Heart left ventricle (tissue), 16 donors: ENCODE data around the gene PKNOX1. TPM values are rescaled to one million over a fixed set of nuclear protein-coding genes. Genes with fewer than 3 reads are reported as not detected.
A peak's percentile ranks its signal among the peaks of the same experiment; 100 is the strongest.

Experiments used
- ATAC-seq, 4 donors: fragments of 200-7000 bp; cut with Tn5 transposase; one replicate each; pipeline ENCODE4 v1.9.1; 2020 to 2022; ENCODE audit warnings: moderate library complexity in 4 of 4, mild to moderate bottlenecking in 3 of 4, moderate number of reproducible peaks in 1 of 4
- DNase-seq, 5 donors: peaks; one replicate each; pipeline ENCODE4 v3.0.0-alpha.2; 2020
- H3K27ac ChIP-seq, 12 donors: fragments of 200-600 bp; sonication (generic) in 4 of 12; one replicate each; pipeline versions ENCODE4 v1.5.0 to v1.8.0; 2016 to 2022; ENCODE audit warnings: mild to moderate bottlenecking in 2 of 12
- H3K27me3 ChIP-seq, 9 donors: fragments of 200-600 bp; sonication (generic) in 2 of 9; one replicate each; pipeline versions ENCODE4 v1.5.1 to v1.8.0; 2016 to 2022; ENCODE audit warnings: mild to moderate bottlenecking in 3 of 9
- H3K36me3 ChIP-seq, 9 donors: fragments of 200-600 bp; sonication (generic) in 2 of 9; one replicate each; pipeline versions ENCODE4 v1.5.0 to v1.8.0; 2018 to 2022; ENCODE audit warnings: mild to moderate bottlenecking in 2 of 9
- H3K4me1 ChIP-seq, 12 donors: fragments of 200-600 bp; sonication (generic) in 4 of 12; one replicate each; pipeline versions ENCODE4 v1.5.0 to v1.8.0; 2016 to 2022; ENCODE audit warnings: mild to moderate bottlenecking in 3 of 12
- H3K4me3 ChIP-seq, 12 donors: fragments of 200-600 bp; sonication (generic) in 4 of 12; one replicate each; pipeline versions ENCODE4 v1.5.0 to v1.8.0; 2017 to 2022; ENCODE audit warnings: mild to moderate bottlenecking in 9 of 12, moderate library complexity in 4 of 12
- H3K9me3 ChIP-seq, 12 donors: fragments of 200-600 bp; sonication (generic) in 4 of 12; one replicate each; pipeline versions ENCODE4 v1.5.0 to v1.8.0; 2016 to 2022; ENCODE audit warnings: mild to moderate bottlenecking in 1 of 12
- POLR2A ChIP-seq, 2 donors: fragments of 450-650 bp; IDR thresholded peaks; one replicate each; pipeline ENCODE4 v1.6.1; 2017; ENCODE audit warnings: antibody characterized with exemption in 2 of 2, mild to moderate bottlenecking in 2 of 2, moderate library complexity in 2 of 2
- WGBS, 4 donors: extraction: QIAGEN DNeasy Blood & Tissue Kit in 2 of 4; methylation state at CpG; one replicate each; pipeline versions ENCODE4 v1.1.5 to v1.1.7; 2013 to 2018; 5-methylcytosine and 5-hydroxymethylcytosine counted together
- intact Hi-C, 10 donors: fragments of 100-400 bp; cut with DNase I; formaldehyde crosslinking; loops; one replicate each; pipeline versions ENCODE4 v1.11.1 to v1.14.2; 2022
- polyA plus RNA-seq, 2 donors: library from polyadenylated mRNA; stranded (reverse); fragments of 200-250 nt; gene quantifications; one replicate each; pipeline ENCODE4 v1.2.3, GENCODE V29; 2013
- total RNA-seq, 9 donors: library from RNA; depleted of rRNA in 2 of 9; stranded (reverse); fragments of >200 nt in 2 of 9; fragmentation: NEBNext Ultra II Directional in 3 of 9; extraction: Animal tissue kit (Norgen Biotek cat#: 25700) in 3 of 9; gene quantifications; one replicate each; pipeline versions ENCODE4 v1.1.0 to v1.2.4, GENCODE V29; 2016 to 2023
- TF ChIP-seq, protein P1 (sequence below), 12 donors: fragments of 200-600 bp; sonication (generic) in 4 of 12; IDR thresholded peaks; one replicate each; pipeline versions ENCODE4 v1.5.0 to v1.8.0; 2018 to 2022; ENCODE audit warnings: antibody characterized with exemption in 12 of 12, mild to moderate bottlenecking in 5 of 12
- donor health status: ischemic (EF 13 %, LVEDD 7.1; RV severe dilation, severe dysfunction).
- donor health status: healthy with polysubstance abuse.
- donor health status: DM: no; HTN: yes; CAD: no.
- donor health status: DM: no; HTN: no; CAD: no.
- donor health status: ischemic (EF 25% LVEDD 6.9; RV normal size, moderate dysfunction).
- donor health status: ischemic (EF 25% LVEDD 5.7; RV mildly dilated, moderate dysfunction).
- donor health status: healthy.
- donor health status: DM: yes; HTN: yes; CAD: no.
- donor health status: ischemic (EF 35%, LVEDD 5.7; RV mildly dilated, moderate dysfunction).
- donor health status: nonischemic (EF 11% LVEDD 7.7; RV severe dilation, severe dysfunction).
- donor health status: DM: yes; HTN: yes; CAD: no.
- donor health status: PGD.
- donor health status: ischemic (EF 29% LVEDD 5.4; RV normal size, mild dysfunction).
- donor health status: nonischemic (EF 23%, LVEDD 6.1; RV moderate dilation, normal function).

The PKNOX1 gene
- total and polyA plus RNA-seq, 11 donors = 2.4 to 13.6 (median 7.6) TPM

DNA sequence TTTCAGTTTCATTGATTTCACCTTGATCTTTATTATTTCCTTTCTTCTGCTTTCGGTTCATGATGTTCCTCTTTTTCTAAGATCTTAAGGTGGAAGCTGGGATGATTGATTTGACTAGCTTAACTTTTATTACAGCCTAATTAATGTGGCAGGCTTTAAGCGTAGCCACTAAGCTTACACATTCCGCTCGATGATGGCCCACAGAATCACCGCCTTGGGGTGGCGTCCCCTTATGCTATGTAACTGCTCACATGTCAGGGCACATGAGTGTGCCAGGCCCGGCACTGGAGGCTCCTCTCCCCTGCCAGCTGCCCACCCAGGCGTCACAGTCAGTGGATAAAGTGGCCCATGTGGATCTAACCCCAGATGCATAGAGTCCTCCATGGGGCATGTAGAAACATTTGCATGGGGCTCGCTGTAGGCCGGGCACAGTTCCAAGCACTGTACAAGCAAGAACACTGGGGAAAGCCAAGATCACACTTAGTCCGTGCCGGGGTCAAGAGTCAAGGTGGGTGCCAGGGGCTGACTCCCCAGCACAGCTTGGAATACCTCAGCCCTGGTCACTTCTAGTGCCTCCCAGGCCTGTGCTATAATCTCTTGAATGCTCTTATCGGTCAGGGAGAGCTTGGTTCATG lies 41.7 kb downstream of the PKNOX1 start:
- intact Hi-C loops = no loop called here
- WGBS, 4 donors = 82 to 91% (median 86%) methylated on average over 13 of the region's 13 CpGs
- Histone ChIP-seq H3K9me3 (no peaks in the 10 kb centered on the region), H3K27ac (no peak overlapping the region), H3K4me3 (no peak overlapping the region), H3K36me3 (peaks cover 0 to 80% (median 51%) of the 10 kb centered on the region in 9 donors), H3K4me1 (no peaks in the 10 kb centered on the region), H3K27me3 (no peaks in the 10 kb centered on the region)
- ATAC-seq = peak in 1 of 4 donors; percentile 38
- DNase-seq = no peak
- no peak for TF ChIP-seq POLR2A (IDR thresholded peaks at IDR 0.05)
- TF ChIP-seq, protein P1, sequence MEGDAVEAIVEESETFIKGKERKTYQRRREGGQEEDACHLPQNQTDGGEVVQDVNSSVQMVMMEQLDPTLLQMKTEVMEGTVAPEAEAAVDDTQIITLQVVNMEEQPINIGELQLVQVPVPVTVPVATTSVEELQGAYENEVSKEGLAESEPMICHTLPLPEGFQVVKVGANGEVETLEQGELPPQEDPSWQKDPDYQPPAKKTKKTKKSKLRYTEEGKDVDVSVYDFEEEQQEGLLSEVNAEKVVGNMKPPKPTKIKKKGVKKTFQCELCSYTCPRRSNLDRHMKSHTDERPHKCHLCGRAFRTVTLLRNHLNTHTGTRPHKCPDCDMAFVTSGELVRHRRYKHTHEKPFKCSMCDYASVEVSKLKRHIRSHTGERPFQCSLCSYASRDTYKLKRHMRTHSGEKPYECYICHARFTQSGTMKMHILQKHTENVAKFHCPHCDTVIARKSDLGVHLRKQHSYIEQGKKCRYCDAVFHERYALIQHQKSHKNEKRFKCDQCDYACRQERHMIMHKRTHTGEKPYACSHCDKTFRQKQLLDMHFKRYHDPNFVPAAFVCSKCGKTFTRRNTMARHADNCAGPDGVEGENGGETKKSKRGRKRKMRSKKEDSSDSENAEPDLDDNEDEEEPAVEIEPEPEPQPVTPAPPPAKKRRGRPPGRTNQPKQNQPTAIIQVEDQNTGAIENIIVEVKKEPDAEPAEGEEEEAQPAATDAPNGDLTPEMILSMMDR (IDR thresholded peaks at IDR 0.05) = no peak

DNA sequence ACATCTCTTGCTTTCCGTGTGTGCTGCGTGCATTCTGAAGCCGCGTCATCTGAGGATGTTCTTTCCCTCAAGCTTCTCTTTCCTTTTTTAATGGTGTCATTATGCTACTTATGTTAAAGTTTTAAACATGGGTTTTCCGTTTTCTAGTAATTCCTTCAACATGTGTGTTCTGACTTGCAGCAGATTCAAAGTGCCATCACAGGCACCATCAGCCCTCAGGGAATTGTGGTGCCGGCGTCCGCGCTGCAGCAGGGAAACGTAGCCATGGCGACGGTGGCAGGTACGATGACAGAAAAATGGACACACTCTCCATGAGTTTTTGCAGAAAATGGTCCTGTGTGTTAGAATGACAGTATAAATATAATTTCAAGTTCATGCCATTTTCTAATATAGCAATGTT lies 42.4 kb downstream of the PKNOX1 start:
- no peak for TF ChIP-seq POLR2A (IDR thresholded peaks at IDR 0.05)
- TF ChIP-seq, protein P1 (IDR thresholded peaks at IDR 0.05) = no peak
- no peaks in the 10 kb centered on the region for H3K27me3 ChIP-seq
- ATAC-seq = no peak
- H3K36me3 ChIP-seq = peaks cover 0 to 80% (median 51%) of the 10 kb centered on the region in 9 donors
- WGBS, 4 donors = 97 to 98% (median 97%) methylated on average over 13 of the region's 13 CpGs
- no peaks in the 10 kb centered on the region for H3K9me3 ChIP-seq
- DNase-seq = no peak
- H3K4me3 ChIP-seq = no peak overlapping the region
- intact Hi-C loops = no loop called here
- no peaks in the 10 kb centered on the region for H3K4me1 ChIP-seq
- no peak overlapping the region for H3K27ac ChIP-seq

DNA sequence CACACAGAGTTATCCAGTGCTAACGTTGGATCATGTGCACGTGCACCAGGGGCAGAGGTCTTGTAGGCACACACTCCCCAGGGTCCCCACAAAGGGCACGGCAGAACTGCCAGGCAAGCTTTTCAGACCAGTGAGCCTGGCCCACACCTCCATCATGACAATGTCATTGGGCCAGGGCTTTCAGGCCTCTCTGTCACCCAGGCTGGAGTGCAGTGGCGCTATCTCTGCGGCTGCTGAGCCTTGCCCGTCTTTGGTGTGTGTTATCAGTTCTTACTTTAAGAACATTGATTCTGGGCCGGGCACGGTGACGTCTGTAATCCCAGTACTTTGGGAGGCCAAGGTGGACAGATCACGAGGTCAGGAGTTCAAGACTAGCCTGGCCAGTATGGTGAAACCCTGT lies 44.2 kb downstream of the PKNOX1 start:
- Histone ChIP-seq H3K9me3 (no peaks in the 10 kb centered on the region), H3K4me3 (no peak overlapping the region), H3K36me3 (peaks cover 0 to 77% (median 51%) of the 10 kb centered on the region in 9 donors), H3K4me1 (no peaks in the 10 kb centered on the region), H3K27me3 (no peaks in the 10 kb centered on the region), H3K27ac (no peak overlapping the region)
- TF ChIP-seq, protein P1 (IDR thresholded peaks at IDR 0.05) = no peak
- TF ChIP-seq POLR2A (IDR thresholded peaks at IDR 0.05) = no peak
- WGBS, 4 donors = 72 to 83% (median 77%) methylated on average over 4 to 10 of the region's 10 CpGs
- intact Hi-C loops = no loop called here
- DNase-seq = no peak
- peak; percentile 20 to 72 (median 52) for ATAC-seq

DNA sequence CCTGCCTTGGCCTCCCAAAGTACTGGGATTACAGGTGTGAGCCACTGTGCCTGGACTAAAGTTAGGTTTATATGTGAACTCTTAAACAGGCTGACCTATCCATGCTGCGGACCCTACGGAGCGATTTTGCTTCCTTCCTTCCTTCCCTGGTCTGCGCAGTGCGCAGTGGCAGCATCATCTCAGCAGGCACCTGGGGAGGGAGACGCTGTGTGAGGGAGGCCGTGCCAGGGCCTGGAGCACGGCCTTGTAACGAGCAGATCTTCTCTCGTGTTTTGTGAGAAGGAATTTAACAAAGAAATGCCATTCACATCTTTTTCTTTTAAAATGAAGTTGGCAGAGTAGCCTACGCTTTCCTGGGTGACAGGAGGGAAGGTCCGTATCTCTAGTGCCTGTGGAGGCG lies 45.8 kb downstream of the PKNOX1 start:
- Histone ChIP-seq H3K27ac (no peak overlapping the region), H3K27me3 (no peaks in the 10 kb centered on the region), H3K4me3 (no peak overlapping the region), H3K9me3 (no peaks in the 10 kb centered on the region), H3K36me3 (peaks cover 0 to 81% (median 64%) of the 10 kb centered on the region in 9 donors), H3K4me1 (no peaks in the 10 kb centered on the region)
- no peak for ATAC-seq
- TF ChIP-seq POLR2A (IDR thresholded peaks at IDR 0.05) = no peak
- TF ChIP-seq, protein P1 (IDR thresholded peaks at IDR 0.05) = no peak
- intact Hi-C loops = no loop called here
- 92 to 98% (median 92%) methylated on average over 13 of the region's 13 CpGs for WGBS, 4 donors
- DNase-seq = no peak
